IMR-90 (cell line): ENCODE results near the gene MYOF. TPM values are rescaled to one million over a fixed set of nuclear protein-coding genes. Genes with fewer than 3 reads are reported as not detected.

Experiments used
- ATAC-seq: fragments of 200-7000 bp; cut with Tn5 transposase; 2 replicates; pipeline ENCODE4 v1.9.1; 2020; ENCODE audit warnings: low read depth, mild to moderate bottlenecking, moderate library complexity
- BruUV-seq: library from RNA; stranded (reverse); fragments of 400-500 nt; replicated peaks from 2 replicates; lab custom pipeline; 2021; lab: Mats Ljungman, UMichigan
- CTCF ChIA-PET: fragments of 300-600 bp; formaldehyde crosslinking; extraction: SDS; loops from one replicate; lab custom pipeline; 2021; ENCODE audit warnings: antibody characterized with exemption; lab: Yijun Ruan, JAX
- POLR2A ChIA-PET: fragments of 300-600 bp; sonication (Branson Sonifier 250); formaldehyde crosslinking; loops from one replicate; lab custom pipeline; 2022; ENCODE audit warnings: antibody characterized with exemption; ENCODE audit not compliant: unreplicated experiment; lab: Charles Lee
- DNase-seq: peaks from one replicate; pipeline ENCODE4 v3.0.0; 2013
- H2AFZ ChIP-seq: replicated peaks from 2 replicates; pipeline ENCODE3; 2013; ENCODE audit warnings: low read length, mild to moderate bottlenecking; ENCODE audit not compliant: poor library complexity
- H2AK5ac ChIP-seq: 2 replicates; pipeline ENCODE4 v1.6.1; 2013; ENCODE audit warnings: low read depth, low read length, inconsistent platforms
- H2AK9ac ChIP-seq: replicated peaks from 2 replicates; pipeline ENCODE3; 2013; ENCODE audit warnings: mild to moderate bottlenecking, low read depth, low read length, moderate library complexity; ENCODE audit not compliant: poor library complexity
- H2BK120ac ChIP-seq: 2 replicates; pipeline ENCODE4 v1.6.1; 2013; ENCODE audit warnings: low read depth, low read length, inconsistent platforms
- H2BK15ac ChIP-seq: 3 replicates; pipeline ENCODE4 v1.6.1; 2013; ENCODE audit warnings: low read depth, low read length, inconsistent platforms
- H2BK20ac ChIP-seq: 2 replicates; pipeline ENCODE4 v1.6.1; 2013; ENCODE audit warnings: low read depth, mild to moderate bottlenecking, inconsistent platforms, low read length, moderate library complexity
- H2BK5ac ChIP-seq: 2 replicates; pipeline ENCODE4 v1.6.1; 2013; ENCODE audit warnings: mild to moderate bottlenecking, low read depth, low read length, inconsistent platforms; ENCODE audit not compliant: poor library complexity, severe bottlenecking
- H3K14ac ChIP-seq: replicated peaks from 2 replicates; pipeline ENCODE4 v1.6.1; 2013; ENCODE audit warnings: low read depth, low read length, inconsistent platforms
- H3K18ac ChIP-seq: 2 replicates; pipeline ENCODE4 v1.6.1; 2013; ENCODE audit warnings: low read depth, low read length, control low read depth
- H3K23ac ChIP-seq: 2 replicates; pipeline ENCODE4 v1.6.1; 2013; ENCODE audit warnings: low read depth, low read length, inconsistent platforms
- H3K27ac ChIP-seq: 2 replicates; pipeline ENCODE4 v1.5.1; 2013; ENCODE audit warnings: mild to moderate bottlenecking, control low read depth, low read length; ENCODE audit not compliant: insufficient read depth
- H3K27me3 ChIP-seq: 2 replicates; pipeline ENCODE4 v1.6.1; 2013; ENCODE audit warnings: low read length; ENCODE audit not compliant: control insufficient read depth, insufficient read depth
- H3K36me3 ChIP-seq: 2 replicates; pipeline ENCODE4 v1.6.1; 2013; ENCODE audit warnings: low read length, mixed read lengths; ENCODE audit not compliant: control insufficient read depth, insufficient read depth
- H3K4ac ChIP-seq: 2 replicates; pipeline ENCODE4 v1.6.1; 2013; ENCODE audit warnings: low read depth, low read length, inconsistent platforms
- H3K4me1 ChIP-seq: 2 replicates; pipeline ENCODE4 v1.6.1; 2013; ENCODE audit warnings: low read length, mixed read lengths; ENCODE audit not compliant: control insufficient read depth, insufficient read depth
- H3K4me2 ChIP-seq: 2 replicates; pipeline ENCODE4 v1.6.1; 2013; ENCODE audit warnings: low read depth, mild to moderate bottlenecking, control low read depth, low read length, moderate library complexity
- H3K4me3 ChIP-seq: 2 replicates; pipeline ENCODE4 v1.5.1; 2013; ENCODE audit warnings: low read depth, mild to moderate bottlenecking, control low read depth, low read length, moderate library complexity; ENCODE audit not compliant: insufficient read depth
- H3K56ac ChIP-seq: 2 replicates; pipeline ENCODE4 v1.6.1; 2013; ENCODE audit warnings: low read length, inconsistent platforms; ENCODE audit not compliant: insufficient read depth; ENCODE audit errors: extremely low read depth
- H3K79me1 ChIP-seq, 2 experiments: 2 replicates each; pipeline ENCODE4 v1.6.1; 2013; ENCODE audit warnings: low read length in 2 of 2, inconsistent platforms in 1 of 2, low read depth in 1 of 2
- H3K9ac ChIP-seq: 2 replicates; pipeline ENCODE4 v1.6.1; 2013; ENCODE audit warnings: low read depth, low read length, control low read depth
- H3K9me1 ChIP-seq: 2 replicates; pipeline ENCODE4 v1.6.1; 2013; ENCODE audit warnings: low read length, inconsistent platforms; ENCODE audit not compliant: insufficient read depth
- H3K9me3 ChIP-seq: 2 replicates; pipeline ENCODE4 v1.6.1; 2013; ENCODE audit warnings: low read length; ENCODE audit not compliant: control insufficient read depth, insufficient read depth
- H4K20me1 ChIP-seq: 2 replicates; pipeline ENCODE4 v1.6.1; 2013; ENCODE audit warnings: low read length, inconsistent platforms; ENCODE audit not compliant: insufficient read depth
- H4K5ac ChIP-seq: 2 replicates; pipeline ENCODE4 v1.6.1; 2013; ENCODE audit warnings: mild to moderate bottlenecking, low read depth, low read length, control low read depth
- H4K8ac ChIP-seq, 2 experiments: 2 replicates each; pipeline ENCODE4 v1.6.1; 2013; ENCODE audit warnings: low read depth in 2 of 2, low read length in 2 of 2, control low read depth in 1 of 2, inconsistent platforms in 1 of 2
- H4K91ac ChIP-seq: 2 replicates; pipeline ENCODE4 v1.6.1; 2013; ENCODE audit warnings: low read depth, low read length, inconsistent platforms; ENCODE audit not compliant: insufficient read depth
- BHLHE40 ChIP-seq: fragments of 150-350 bp; IDR thresholded peaks from 2 replicates; pipeline ENCODE4 v1.6.1; 2016; ENCODE audit warnings: mild to moderate bottlenecking, low read depth, low read length
- CEBPB ChIP-seq: IDR thresholded peaks from 2 replicates; pipeline ENCODE4 v1.6.1; 2012; ENCODE audit warnings: low read depth, low read length, improper control_type of control experiment
- FOS ChIP-seq: fragments of 150-350 bp; IDR thresholded peaks from 2 replicates; pipeline ENCODE4 v1.6.1; 2016; ENCODE audit warnings: low read depth, low read length
- MAZ ChIP-seq: IDR thresholded peaks from 2 replicates; pipeline ENCODE4 v1.6.1; 2012; ENCODE audit warnings: low read depth, mild to moderate bottlenecking, low read length, improper control_type of control experiment, moderate library complexity, borderline replicate concordance
- MXI1 ChIP-seq: IDR thresholded peaks from 2 replicates; pipeline ENCODE4 v1.6.1; 2012; ENCODE audit warnings: low read depth, mild to moderate bottlenecking, low read length, moderate library complexity, borderline replicate concordance
- POLR2A ChIP-seq: IDR thresholded peaks from 2 replicates; pipeline ENCODE4 v1.6.1; 2012; ENCODE audit warnings: mild to moderate bottlenecking, low read depth, low read length
- RAD21 ChIP-seq: IDR thresholded peaks from 2 replicates; pipeline ENCODE4 v1.6.1; 2012; ENCODE audit warnings: low read length, improper control_type of control experiment
- RFX5 ChIP-seq: IDR thresholded peaks from 2 replicates; pipeline ENCODE4 v1.8.0; 2012; ENCODE audit warnings: low read depth, mild to moderate bottlenecking, low read length, moderate library complexity
- whole genome bisulfite sequencing, 2 experiments: methylation state at CpG; one replicate each; pipeline versions ENCODE4 v1.1.5 to v1.1.7; 2013; ENCODE audit warnings: missing lambda C conversion rate in 2 of 2; ENCODE audit not compliant: insufficient read length in 1 of 2; ENCODE audit errors: extremely low coverage in 2 of 2; 5-methylcytosine and 5-hydroxymethylcytosine counted together
- dilution Hi-C: fragments of 300-500 bp; cut with HindIII; formaldehyde crosslinking; loops from one replicate; pipeline ENCODE4 v1.14.3; 2018; ENCODE audit warnings: low sequenced_read_pairs; ENCODE audit not compliant: unreplicated experiment
- in situ Hi-C: fragments of 300-500 bp; cut with MboI; formaldehyde crosslinking; loops from 3 replicates; pipeline ENCODE4 v1.14.3; 2019; ENCODE audit warnings: low sequenced_read_pairs, inconsistent platforms, mixed read lengths
- intact Hi-C: fragments of 100-400 bp; cut with micrococcal nuclease; formaldehyde crosslinking; loops from 2 replicates; pipeline ENCODE4 v1.10.0; 2022
- polyA plus RNA-seq, 3 experiments: library from polyadenylated mRNA; depleted of rRNA; stranded (reverse); fragments of >200 nt; gene quantifications; 2 replicates each; pipeline ENCODE4 v1.2.3, GENCODE V29; 2012; ENCODE audit warnings: low replicate concordance in 1 of 3
- total RNA-seq: library from RNA; depleted of rRNA; stranded (reverse); fragments of >200 nt; gene quantifications from 2 replicates; pipeline ENCODE4 v1.2.3, GENCODE V29; 2012
- TF ChIP-seq, protein P1 (sequence below): conservative IDR thresholded peaks from 2 replicates; pipeline ENCODE4 v1.5.1; 2012; ENCODE audit warnings: mild to moderate bottlenecking, low read depth, low read length, improper control_type of control experiment
- TF ChIP-seq, protein P2 (sequence below): fragments of 150-350 bp; IDR thresholded peaks from 2 replicates; pipeline ENCODE4 v1.6.1; 2017; ENCODE audit warnings: mild to moderate bottlenecking, antibody characterized with exemption, low read length, low read depth

MYOF gene
- total and polyA plus RNA-seq, 2 of the 4 experiments (the other 2 are of a cell fraction): 221 to 281 TPM

DNA sequence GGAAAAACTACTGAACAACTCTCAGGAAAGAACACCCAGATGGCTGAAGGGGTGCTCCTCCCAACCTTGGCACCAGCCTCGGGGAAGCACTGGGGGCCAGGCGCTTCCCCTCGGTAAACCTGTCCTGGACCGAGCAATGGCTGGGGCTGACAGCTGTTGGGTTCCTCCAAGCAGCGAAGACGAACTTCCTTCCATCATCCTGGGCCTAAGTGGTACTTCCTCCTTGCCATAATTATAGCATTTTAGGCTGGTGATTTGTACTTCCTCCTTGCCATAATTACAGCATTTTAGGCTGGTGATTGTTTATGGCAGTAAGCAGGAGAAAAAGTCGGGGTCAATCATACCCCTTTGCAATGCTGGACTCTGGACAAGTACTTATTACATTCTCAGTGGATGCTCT, 69.3 kb downstream of the MYOF start:
- TF ChIP-seq RAD21 (no peak), MAZ (no peak), FOS (no peak), MXI1 (no peak), CEBPB (no peak), RFX5 (no peak), BHLHE40 (no peak), POLR2A (no peak)
- TF ChIP-seq, protein P1, sequence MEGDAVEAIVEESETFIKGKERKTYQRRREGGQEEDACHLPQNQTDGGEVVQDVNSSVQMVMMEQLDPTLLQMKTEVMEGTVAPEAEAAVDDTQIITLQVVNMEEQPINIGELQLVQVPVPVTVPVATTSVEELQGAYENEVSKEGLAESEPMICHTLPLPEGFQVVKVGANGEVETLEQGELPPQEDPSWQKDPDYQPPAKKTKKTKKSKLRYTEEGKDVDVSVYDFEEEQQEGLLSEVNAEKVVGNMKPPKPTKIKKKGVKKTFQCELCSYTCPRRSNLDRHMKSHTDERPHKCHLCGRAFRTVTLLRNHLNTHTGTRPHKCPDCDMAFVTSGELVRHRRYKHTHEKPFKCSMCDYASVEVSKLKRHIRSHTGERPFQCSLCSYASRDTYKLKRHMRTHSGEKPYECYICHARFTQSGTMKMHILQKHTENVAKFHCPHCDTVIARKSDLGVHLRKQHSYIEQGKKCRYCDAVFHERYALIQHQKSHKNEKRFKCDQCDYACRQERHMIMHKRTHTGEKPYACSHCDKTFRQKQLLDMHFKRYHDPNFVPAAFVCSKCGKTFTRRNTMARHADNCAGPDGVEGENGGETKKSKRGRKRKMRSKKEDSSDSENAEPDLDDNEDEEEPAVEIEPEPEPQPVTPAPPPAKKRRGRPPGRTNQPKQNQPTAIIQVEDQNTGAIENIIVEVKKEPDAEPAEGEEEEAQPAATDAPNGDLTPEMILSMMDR: no peak
- TF ChIP-seq, protein P2, sequence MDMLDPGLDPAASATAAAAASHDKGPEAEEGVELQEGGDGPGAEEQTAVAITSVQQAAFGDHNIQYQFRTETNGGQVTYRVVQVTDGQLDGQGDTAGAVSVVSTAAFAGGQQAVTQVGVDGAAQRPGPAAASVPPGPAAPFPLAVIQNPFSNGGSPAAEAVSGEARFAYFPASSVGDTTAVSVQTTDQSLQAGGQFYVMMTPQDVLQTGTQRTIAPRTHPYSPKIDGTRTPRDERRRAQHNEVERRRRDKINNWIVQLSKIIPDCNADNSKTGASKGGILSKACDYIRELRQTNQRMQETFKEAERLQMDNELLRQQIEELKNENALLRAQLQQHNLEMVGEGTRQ: no peak
- CTCF ChIA-PET: no interaction called here
- Histone ChIP-seq H3K36me3 (peaks cover 50% of the 10 kb centered on the region), H2AK5ac (no peak overlapping the region), H3K9me3 (no peaks in the 10 kb centered on the region), H3K4me3 (no peak overlapping the region), H4K5ac (no peak overlapping the region), H3K23ac (no peak overlapping the region; the same call in 1 of the 2 replicates), H2BK15ac (no peak overlapping the region), H2AK9ac (no peak overlapping the region), H3K27ac (no peak overlapping the region), H3K9ac (no peak overlapping the region), H4K8ac (no peak overlapping the region), H3K18ac (no peak overlapping the region), H2BK5ac (no peak overlapping the region), H3K4me1 (no peaks in the 10 kb centered on the region; the same call in 1 of the 2 replicates), H3K14ac (no peak overlapping the region), H3K4ac (no peak overlapping the region), H2BK120ac (no peak overlapping the region), H2AFZ (no peak overlapping the region), H3K9me1 (peaks cover 33% of the 10 kb centered on the region), H2BK20ac (no peak overlapping the region), H4K91ac (no peak overlapping the region), H3K56ac (no peak overlapping the region), H3K27me3 (no peaks in the 10 kb centered on the region), H3K79me1 (peaks cover 53 to 85% of the 10 kb centered on the region in 2 experiments), H4K20me1 (no peaks in the 10 kb centered on the region; the same call in 1 of the 2 replicates), H3K4me2 (no peak overlapping the region)
- no TSS peak for BruUV-seq
- in situ Hi-C loops (no loop called here), dilution Hi-C loops (no loop called here), intact Hi-C loops (no loop called here)
- POLR2A ChIA-PET: no interaction called here
- ATAC-seq (no peak), DNase-seq (no peak)
- no CpG with 5 or more reads among the region's 7 CpGs for WGBS, 2 experiments
